Activated CD4-positive, alpha-beta T cell treated with anti-CD3 and anti-CD28 coated beads, Interleukin-2, amount 10 ng/mL, durations not matched to agents 24 days and 14 days (primary cell): ENCODE results near the gene NCBP3. TPM values are rescaled to one million over a fixed set of nuclear protein-coding genes. Genes with fewer than 3 reads are reported as not detected.

Source experiments
- DNase-seq: peaks from one replicate; pipeline ENCODE4 v3.0.0; 2022
- H3K27ac Mint-ChIP-seq: one replicate; pipeline ENCODE4 v1.8.0; 2022; ENCODE audit warnings: mild to moderate bottlenecking, mixed read lengths
- H3K27me3 Mint-ChIP-seq: one replicate; pipeline ENCODE4 v1.8.0; 2022; ENCODE audit warnings: mixed read lengths
- H3K36me3 Mint-ChIP-seq: one replicate; pipeline ENCODE4 v1.8.0; 2022; ENCODE audit warnings: low read depth, mild to moderate bottlenecking, mixed read lengths
- H3K4me1 Mint-ChIP-seq: one replicate; pipeline ENCODE4 v1.8.0; 2021; ENCODE audit warnings: mixed read lengths
- H3K4me3 Mint-ChIP-seq: one replicate; pipeline ENCODE4 v1.8.0; 2022; ENCODE audit warnings: mild to moderate bottlenecking, moderate library complexity, mixed read lengths
- H3K9me3 Mint-ChIP-seq: one replicate; pipeline ENCODE4 v1.8.0; 2021; ENCODE audit warnings: mixed read lengths
- intact Hi-C: fragments of 100-400 bp; cut with micrococcal nuclease; formaldehyde crosslinking; loops from one replicate; pipeline ENCODE4 v1.15.1; 2023
- total RNA-seq: library from RNA; stranded (reverse); gene quantifications from 2 replicates; pipeline ENCODE4 v1.2.3, GENCODE V29; 2022

NCBP3 gene
- total RNA-seq, 1 donor from 2014 or later = 52.1 TPM

GRCh38 chr17:3753624-3754023, 92.4 kb downstream of the NCBP3 start:
- H3K4me1 Mint-ChIP-seq = peaks cover 30% of the 10 kb centered on the region
- intact Hi-C loops = no loop called here
- H3K36me3 Mint-ChIP-seq = no peaks in the 10 kb centered on the region
- no peaks in the 10 kb centered on the region for H3K9me3 Mint-ChIP-seq
- DNase-seq = no peak
- peak overlapping the region; percentile 4 for H3K27ac Mint-ChIP-seq
- no peaks in the 10 kb centered on the region for H3K27me3 Mint-ChIP-seq
- no peak overlapping the region for H3K4me3 Mint-ChIP-seq

Other genes starting within 250 kb of the NCBP3 start
- 6.1 and 8.2 TPM in 2 replicates for gene TRPV1, start 236.8 kb downstream of the NCBP3 start, total RNA-seq
- gene SHPK, start 210.0 kb downstream of the NCBP3 start, total RNA-seq = 20.6 and 21.2 TPM in 2 replicates
- gene CTNS, start 209.5 kb downstream of the NCBP3 start, total RNA-seq = 46.7 and 48.1 TPM in 2 replicates
- gene TAX1BP3, start 177.7 kb downstream of the NCBP3 start, total RNA-seq = 28.7 and 29.0 TPM in 2 replicates
- gene EMC6, start 177.4 kb downstream of the NCBP3 start, total RNA-seq = 69.4 and 70.5 TPM in 2 replicates
- gene P2RX5, start 150.1 kb downstream of the NCBP3 start, total RNA-seq = 92.3 and 92.8 TPM in 2 replicates
- gene HASPIN, start 122.3 kb downstream of the NCBP3 start, total RNA-seq = 25.1 and 25.3 TPM in 2 replicates
- 31.1 and 33.9 TPM in 2 replicates for gene ITGAE, start 45.1 kb downstream of the NCBP3 start, total RNA-seq
- gene CAMKK1, start 46.8 kb upstream of the NCBP3 start, total RNA-seq = 8.6 and 9.2 TPM in 2 replicates
- 0.47 and 0.78 TPM in 2 replicates for gene P2RX1, start 70.2 kb upstream of the NCBP3 start, total RNA-seq
- 107 and 110 TPM in 2 replicates for gene ATP2A3, start 118.2 kb upstream of the NCBP3 start, total RNA-seq